Nucleus accumbens (tissue), 56 donors: ENCODE results near the gene DDX54.

Experiments used
- DNase-seq, 56 donors: peaks; one replicate each; lab custom pipeline; 2025; lab: John Stamatoyannopoulos, UW

Gene DDX54

GRCh38 chr12:113191227-113191626, 5.9 kb upstream of the DDX54 start:
- DNase-seq = no peak

GRCh38 chr12:113190761-113191160, 5.5 kb upstream of the DDX54 start:
- peak in 4 of 56 donors; percentile 2 to 11 (median 8) for DNase-seq

- no peak for DNase-seq
Measured at GRCh38 chr12:113189361-113189760, 4.1 kb upstream of the DDX54 start.

- no peak for DNase-seq
Measured at GRCh38 chr12:113186666-113187325, 1.5 kb upstream of the DDX54 start.

GRCh38 chr12:113186033-113186365, 721 bp upstream of the DDX54 start:
- no peak for DNase-seq

GRCh38 chr12:113184900-113185179, 438 bp downstream of the DDX54 start:
- DNase-seq = peak in 55 of 56 donors; percentile 19 to 93 (median 78)

- peak in 1 of 56 donors; percentile 44 for DNase-seq
Measured at GRCh38 chr12:113184098-113184899, 979 bp downstream of the DDX54 start.

- DNase-seq = no peak
Measured at GRCh38 chr12:113183030-113183589, 2.2 kb downstream of the DDX54 start.

GRCh38 chr12:113181975-113182374, 3.3 kb downstream of the DDX54 start:
- DNase-seq = no peak

- DNase-seq = no peak
Measured at GRCh38 chr12:113180333-113180732, 4.9 kb downstream of the DDX54 start.

GRCh38 chr12:113179023-113179422, 6.3 kb downstream of the DDX54 start:
- DNase-seq = no peak

GRCh38 chr12:113174461-113175384, 10.6 kb downstream of the DDX54 start:
- peak in 50 of 56 donors; percentile 9 to 85 (median 50) for DNase-seq

GRCh38 chr12:113173081-113173698, 12.1 kb downstream of the DDX54 start:
- no peak for DNase-seq

GRCh38 chr12:113172185-113172584, 13.1 kb downstream of the DDX54 start:
- DNase-seq = no peak

- no peak for DNase-seq
Measured at GRCh38 chr12:113171543-113171942, 13.7 kb downstream of the DDX54 start.

GRCh38 chr12:113170926-113171325, 14.4 kb downstream of the DDX54 start:
- DNase-seq = no peak

- no peak for DNase-seq
Measured at GRCh38 chr12:113170457-113170856, 14.8 kb downstream of the DDX54 start.

GRCh38 chr12:113169697-113170096, 15.6 kb downstream of the DDX54 start:
- DNase-seq = no peak

GRCh38 chr12:113167868-113168267, 17.4 kb downstream of the DDX54 start:
- DNase-seq = no peak
